ENCODE results near the gene ASB3. TPM values are rescaled to one million over a fixed set of nuclear protein-coding genes. Genes with fewer than 3 reads are reported as not detected.
"Not testable (repeated sequence)": the region's sequence is repeated elsewhere in the genome, so short reads cannot be mapped to it uniquely, and the experiment has no call there.

The ASB3 gene
- total and polyA plus RNA-seq, 9 of the 15 experiments (the other 6 are each of a cell fraction or from before 2014, with no cell fraction given) = 13.6 to 35.3 (median 18.7) TPM

DNA sequence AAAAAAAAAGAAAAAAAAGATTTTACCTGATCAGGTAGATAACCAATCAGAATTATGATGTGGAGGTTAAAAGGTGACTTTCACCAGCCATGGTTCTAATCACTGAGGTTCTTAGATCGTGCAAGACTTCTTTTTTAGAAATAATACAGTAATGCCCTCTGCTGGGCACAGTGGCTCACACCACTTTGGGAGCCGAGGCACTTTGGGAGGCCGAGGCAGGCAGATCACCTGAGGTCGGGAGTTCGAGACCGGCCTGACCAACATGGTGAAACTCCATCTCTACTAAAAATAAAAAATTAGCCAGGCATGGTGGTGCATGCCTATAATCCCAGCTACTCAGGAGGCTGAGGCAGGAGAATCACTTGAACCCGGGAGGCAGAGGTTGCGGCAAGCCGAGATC, 36.9 kb upstream of the ASB3 start (continued):
- TF ChIP-seq REST (IDR thresholded peaks at IDR 0.05; ENCODE audit: borderline replicate concordance) = peak; percentile 19; the same call in 1 of the 2 replicates
- not testable (repeated sequence) for TF ChIP-seq REST (CRISPR knock-in tag; IDR thresholded peaks at IDR 0.05; ENCODE audit: low read depth)
- TF ChIP-seq RAD21 (CRISPR knock-in tag; conservative IDR thresholded peaks at IDR 0.05 in 1 of 2, IDR thresholded peaks at IDR 0.05 in 1 of 2) = peak in 1 of 2 experiments; percentile 57; a peak in 2 of 4 replicates
